Measurements from ENCODE around the gene DGCR6. TPM values are rescaled to one million over a fixed set of nuclear protein-coding genes. Genes with fewer than 3 reads are reported as not detected.
"Not testable (repeated sequence)": the region's sequence is repeated elsewhere in the genome, so short reads cannot be mapped to it uniquely, and the experiment has no call there.

DGCR6 gene
- total RNA-seq, result 1 to 10 TPM; 1.0 to 3.5 TPM
- long read RNA-seq, donor 1, result 0 reads
- long read RNA-seq, donor 2, result 0 reads

DNA sequence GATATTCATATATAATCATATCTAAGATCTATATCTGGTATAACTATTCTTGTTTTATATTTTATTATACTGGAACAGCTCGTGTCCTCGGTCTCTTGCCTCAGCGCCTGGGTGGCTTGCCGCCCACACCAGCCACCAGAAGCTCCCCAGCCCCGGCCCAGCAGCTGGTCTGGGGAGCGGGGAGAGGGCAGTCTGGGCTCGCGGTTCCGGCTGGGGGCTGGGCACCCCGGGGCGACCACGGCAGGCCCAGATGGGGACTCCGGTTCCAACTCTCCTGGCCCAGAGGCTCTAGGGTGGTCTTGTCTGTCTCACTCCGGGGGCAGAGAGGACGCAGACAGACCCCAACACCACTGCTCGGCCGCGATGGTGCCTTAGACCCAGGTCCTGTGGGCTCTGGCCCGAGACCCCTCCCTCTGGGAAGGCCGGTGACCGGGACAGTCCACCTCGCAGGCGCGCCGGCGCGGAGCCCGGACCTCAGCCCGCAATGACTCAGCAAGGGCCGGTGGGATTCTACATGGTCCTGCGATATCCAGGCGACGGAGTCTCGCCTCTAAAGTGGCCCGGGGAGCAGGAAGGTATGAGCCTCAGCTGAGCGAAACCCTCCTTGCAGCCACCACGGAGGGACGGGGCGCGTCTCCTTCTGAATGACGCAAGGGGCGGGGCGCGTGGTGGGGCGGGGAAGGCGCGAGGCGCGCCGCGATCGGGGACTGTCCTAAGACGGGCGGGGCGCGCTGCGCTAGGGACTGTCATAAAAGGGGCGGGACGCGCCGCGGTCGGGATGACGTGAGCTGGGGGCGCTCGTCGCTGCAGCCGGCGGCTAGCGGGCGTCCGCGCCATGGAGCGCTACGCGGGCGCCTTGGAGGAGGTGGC is at the start of gene DGCR6:
DGCR6 (plus strand) TSS at position 781 of the 870 bp plus-strand sequence; CDS start at position 836, 55 bp downstream.
- no peak for DNase-seq (ENCODE audit: low spot score)
- intact Hi-C loops (cut with DNase I), result no loop called here

DNA sequence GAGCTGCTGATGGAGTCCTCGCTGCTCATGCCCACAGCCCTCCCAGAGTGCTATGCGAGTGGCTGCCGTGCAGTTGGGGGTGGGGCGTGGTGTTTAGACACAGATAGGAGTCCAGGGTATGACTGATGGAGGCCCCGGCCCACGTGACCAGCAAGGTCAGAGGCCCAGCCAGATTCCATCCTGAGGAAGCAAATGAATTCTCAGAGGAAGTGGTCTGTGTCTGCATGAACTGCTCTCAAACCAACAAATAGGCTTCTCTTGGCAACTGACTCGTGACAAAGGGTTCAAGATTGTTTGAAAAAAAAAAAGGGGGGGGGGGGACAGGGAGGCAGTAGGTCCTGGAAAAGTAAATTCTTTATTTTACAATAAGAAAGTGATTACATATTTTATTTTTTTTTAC is 46.8 kb upstream of the DGCR6 start:
- DNase-seq (ENCODE audit: low spot score); intact Hi-C loops (cut with DNase I): not testable (repeated sequence)

DNA sequence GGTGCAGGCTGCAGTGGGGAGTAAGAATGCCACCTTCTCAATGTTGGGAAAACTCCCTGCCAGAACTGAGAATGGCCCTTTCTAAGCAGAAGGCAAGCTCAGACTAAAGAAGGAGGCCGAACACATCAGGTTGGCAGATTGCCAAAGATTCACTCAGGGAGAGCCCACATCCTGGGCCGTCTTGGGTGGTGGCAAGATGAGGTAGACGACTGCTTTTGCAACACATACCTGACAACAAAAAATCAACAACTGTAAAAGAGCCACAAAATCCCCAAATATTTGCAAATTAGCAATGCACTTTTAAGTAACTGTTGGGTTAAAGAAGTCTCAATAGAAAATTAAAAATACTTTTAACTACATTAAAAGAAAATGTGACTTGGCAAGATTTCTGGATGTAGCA is 24.9 kb upstream of the DGCR6 start:
- DNase-seq (ENCODE audit: low spot score), result peak; percentile 58

DNA sequence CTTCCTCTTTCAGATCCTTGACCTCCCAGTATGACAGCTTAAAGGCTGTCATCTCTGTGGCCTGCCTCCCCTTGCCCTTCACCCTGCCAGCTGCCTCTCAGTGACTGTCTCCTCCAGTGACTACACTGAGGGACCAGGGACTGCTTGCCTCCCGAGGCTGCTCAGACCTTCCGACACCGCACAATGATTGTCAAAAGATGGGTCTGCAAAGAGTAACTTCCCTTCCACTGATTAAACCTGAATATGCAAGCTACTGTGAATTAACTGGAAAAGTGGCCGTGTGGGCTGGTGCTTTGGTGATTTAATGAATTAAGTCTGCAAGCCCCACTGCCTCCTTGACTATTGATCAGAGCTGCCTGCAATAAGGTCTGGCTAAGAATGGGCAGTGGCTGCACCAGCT is 21.7 kb upstream of the DGCR6 start:
- intact Hi-C loops (cut with DNase I); DNase-seq (ENCODE audit: low spot score): not testable (repeated sequence)

More for the DNA sequence above, 24.9 kb upstream of the DGCR6 start:
- intact Hi-C loops (cut with DNase I), result not testable (repeated sequence)

DNA sequence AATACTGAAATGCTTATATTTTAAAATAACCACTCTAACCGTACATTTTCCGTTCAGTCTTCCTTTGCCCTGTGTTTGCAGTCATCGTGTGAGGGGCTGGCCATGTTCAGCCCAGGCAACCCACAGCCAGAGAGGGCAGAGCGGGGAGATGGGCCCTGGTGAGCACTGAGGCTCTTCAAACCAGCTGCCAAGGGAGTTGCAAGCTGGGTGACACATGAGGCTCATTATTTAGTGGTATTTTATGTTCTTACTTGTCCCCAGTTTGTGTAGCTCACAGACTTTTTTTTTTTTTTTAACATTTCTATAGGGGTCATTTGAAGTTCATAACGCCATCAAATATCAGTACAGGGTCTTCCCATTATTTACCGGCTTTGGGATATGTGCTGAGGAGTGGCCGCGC is 18.0 kb upstream of the DGCR6 start:
- DNase-seq (ENCODE audit: low spot score), result no peak
- intact Hi-C loops (cut with DNase I), result no loop called here

DNA sequence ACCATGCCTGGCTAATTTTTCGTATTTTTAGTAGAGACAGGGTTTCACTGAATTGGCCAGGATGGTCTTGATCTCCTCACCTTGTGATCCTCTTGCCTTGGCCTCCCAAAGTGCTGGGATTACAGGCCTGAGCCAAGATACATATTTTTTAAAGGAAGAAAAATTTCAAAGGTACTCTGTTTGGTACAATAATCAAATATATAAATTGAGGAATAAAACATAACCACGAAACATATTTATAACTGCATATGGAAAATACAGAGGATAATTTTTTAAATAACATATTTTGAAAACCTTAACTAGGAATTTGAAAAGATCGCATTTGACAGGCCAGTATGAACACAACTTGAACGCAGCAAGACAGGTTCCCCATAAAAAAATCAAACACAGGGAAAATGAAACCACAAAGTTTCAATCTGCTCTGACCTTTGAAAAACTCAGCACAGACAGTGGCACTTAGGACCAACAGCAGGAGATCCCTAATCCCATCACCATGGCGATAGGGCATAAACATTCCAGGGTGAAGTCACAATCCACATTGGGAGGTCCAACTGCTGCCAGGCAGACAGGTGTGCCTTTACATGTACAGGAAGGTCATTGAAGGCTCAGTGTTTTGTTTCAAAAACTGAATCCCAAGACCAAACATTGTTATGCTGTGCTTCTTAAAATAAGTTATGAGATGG is 15.5 kb upstream of the DGCR6 start:
- intact Hi-C loops (cut with DNase I); DNase-seq (ENCODE audit: low spot score): not testable (repeated sequence)

DNA sequence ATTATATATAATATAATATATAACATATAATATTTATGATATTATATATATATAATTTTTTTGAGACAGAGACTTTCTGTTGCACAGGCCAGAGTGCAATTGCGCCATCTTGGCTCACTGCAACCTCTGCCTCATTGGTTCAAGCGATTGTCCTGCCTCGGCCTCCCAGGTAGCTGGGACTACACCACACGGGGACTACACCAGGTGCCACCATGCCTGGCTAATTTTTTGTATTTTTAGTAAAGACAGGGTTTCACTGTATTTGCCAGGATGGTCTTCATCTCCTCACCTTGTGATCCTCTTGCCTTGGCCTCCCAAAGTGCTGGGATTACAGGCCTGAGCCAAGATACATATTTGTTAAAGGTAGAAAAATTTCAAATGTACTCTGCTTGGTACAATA is 12.3 kb upstream of the DGCR6 start:
- intact Hi-C loops (cut with DNase I); DNase-seq (ENCODE audit: low spot score): not testable (repeated sequence)

DNA sequence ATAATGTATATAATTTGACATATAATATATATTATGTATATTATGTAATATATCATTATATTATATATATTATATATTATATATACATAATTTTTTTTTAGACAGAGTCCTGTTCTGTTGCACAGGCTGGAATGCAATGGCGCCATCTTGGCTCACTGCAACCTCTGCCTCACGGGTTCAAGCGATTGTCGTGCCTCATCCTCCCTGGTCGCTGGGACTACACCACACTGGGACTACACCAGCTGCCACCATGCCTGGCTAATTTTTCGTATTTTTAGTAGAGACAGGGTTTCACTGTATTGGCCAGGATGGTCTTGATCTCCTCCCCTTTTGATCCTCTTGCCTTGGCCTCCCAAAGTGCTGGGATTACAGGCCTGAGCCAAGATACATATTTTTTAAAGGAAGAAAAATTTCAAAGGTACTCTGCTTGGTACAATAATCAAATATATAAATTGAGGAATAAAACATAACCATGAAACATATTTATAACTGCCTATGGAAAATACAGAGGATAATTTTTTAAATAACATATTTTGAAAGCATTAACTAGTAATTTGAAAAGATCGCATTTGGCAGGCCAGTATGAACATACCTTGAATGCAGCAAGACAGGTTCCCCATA is 10.0 kb upstream of the DGCR6 start:
- intact Hi-C loops (cut with DNase I); DNase-seq (ENCODE audit: low spot score): not testable (repeated sequence)

DNA sequence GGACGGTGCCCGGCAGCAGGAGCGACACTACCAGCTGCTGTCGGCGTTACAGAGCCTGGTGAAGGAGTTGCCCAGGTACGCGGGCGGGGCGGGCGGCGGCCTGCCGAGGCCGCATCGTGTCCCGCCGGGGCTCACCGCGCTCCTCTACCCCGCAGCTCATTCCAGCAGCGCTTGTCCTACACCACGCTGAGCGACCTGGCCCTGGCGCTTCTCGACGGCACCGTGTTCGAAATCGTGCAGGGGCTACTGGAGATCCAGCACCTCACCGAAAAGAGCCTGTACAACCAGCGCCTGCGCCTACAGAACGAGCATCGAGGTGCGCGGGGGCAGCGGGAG is 258 bp downstream of the DGCR6 start:
- intact Hi-C loops (cut with DNase I); DNase-seq (ENCODE audit: low spot score): not testable (repeated sequence)

DNA sequence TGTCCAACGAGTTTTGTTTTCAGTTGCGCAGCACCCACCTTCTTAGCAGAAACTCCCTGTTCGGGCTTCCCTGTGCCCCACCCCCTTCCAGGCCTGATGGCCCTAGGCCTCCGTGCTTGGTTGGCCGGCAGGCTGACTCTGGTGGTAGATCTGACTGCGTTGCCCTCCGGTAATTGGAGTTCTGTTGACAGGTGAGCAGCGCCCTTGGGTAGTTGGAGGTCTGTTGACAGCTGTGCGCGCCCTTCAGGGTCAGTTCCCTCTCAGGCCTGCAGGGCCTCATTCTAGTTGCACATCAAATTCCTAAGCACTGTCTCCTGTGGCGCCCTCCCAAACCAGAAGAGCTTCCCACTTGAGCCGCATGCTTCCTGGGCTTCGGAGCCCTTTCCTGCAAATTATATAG is 776 bp downstream of the DGCR6 start:
- intact Hi-C loops (cut with DNase I), result no loop called here
- DNase-seq (ENCODE audit: low spot score), result no peak

DNA sequence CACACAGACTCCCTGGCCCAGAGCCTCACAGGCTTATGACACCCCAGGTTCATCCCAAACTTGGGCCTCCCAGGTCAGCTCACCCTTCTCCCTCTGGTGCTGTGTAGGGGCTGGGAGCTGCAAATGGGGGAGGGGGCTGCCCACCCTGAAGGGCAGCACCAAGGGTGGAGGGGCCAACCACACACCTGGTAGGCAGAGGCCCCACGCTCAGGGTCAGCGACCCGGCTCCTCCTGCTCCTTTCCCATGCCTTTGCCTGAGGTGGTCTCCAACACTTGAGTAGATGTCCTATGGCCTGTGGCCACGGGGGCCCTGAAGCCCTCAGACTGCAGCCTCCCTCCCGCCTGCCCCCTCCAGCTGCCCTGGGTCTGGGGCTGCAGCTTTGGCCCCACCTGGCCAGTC is 3.4 kb downstream of the DGCR6 start:
- intact Hi-C loops (cut with DNase I), result no loop called here
- no peak for DNase-seq (ENCODE audit: low spot score)

DNA sequence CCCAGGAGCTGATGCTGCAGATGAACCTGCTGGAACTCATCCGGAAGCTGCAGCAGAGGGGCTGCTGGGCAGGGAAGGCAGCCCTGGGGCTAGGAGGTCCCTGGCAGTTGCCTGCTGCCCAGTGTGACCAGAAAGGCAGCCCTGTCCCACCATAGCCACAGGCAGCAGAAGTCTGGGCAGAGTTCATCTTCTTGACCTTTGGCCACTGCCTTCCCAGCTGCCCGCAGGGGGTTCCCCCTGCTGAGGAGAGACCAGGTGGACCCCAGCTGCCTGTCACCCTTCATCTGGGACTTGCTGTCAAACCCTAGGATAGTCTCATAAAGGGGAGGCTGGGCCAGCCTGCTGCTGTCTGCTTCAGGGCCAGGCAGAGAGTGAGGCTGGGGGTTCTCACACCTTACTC is 5.4 kb downstream of the DGCR6 start:
- intact Hi-C loops (cut with DNase I); DNase-seq (ENCODE audit: low spot score): not testable (repeated sequence)

DNA sequence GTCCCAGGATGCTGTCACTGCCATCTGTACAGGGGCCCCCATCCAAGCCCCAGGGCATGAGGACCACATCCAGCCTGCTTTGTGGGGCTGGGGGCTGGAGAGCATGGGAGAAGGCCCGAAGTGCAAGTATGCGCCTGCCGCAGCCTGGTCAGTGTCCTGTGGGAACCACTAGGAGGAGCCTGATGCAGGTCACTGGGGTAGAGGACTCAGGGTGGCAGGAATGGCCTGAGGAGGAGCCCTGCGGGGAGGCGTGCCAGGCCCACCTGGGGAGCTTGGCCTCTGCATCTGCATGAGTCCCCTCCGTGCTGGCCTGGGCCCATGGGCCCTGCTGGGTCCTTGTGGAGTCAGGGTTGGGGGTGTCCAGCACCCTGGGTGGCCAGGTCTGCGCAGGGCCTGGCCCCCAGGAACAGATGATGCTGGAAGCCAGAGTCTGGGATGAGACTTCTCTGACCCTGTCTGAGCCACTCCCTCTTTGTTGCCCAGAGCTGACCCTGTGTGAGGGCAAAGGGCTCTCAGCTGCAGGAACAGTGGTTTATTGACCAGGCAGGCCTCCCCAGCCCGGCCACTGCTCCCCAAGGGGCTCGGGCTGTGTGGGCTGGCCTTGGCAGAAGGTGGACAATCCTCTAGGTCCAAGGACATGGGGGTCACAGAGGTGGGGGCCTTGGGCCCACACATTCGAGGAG is 6.3 kb downstream of the DGCR6 start:
- intact Hi-C loops (cut with DNase I); DNase-seq (ENCODE audit: low spot score): not testable (repeated sequence)

DNA sequence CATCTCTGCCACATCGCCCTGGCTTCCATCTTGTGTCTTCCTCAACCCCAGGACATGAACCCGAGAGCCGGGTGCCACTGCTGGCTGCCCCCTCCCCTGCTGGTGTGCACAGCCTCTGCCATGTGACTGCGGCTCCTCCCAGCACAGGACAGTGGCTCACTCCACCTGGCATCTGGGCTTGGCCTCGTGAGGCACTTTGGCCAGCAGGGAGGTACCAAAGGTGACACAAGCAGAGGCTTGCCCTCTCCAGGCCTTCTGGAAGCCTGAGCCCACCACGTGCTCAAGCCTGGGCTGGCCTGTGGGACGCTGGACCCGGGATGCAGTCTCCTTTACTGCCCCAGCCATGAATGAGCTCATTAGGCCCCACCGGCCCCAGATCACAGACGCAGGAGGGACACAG is 8.4 kb downstream of the DGCR6 start:
- intact Hi-C loops (cut with DNase I); DNase-seq (ENCODE audit: low spot score): not testable (repeated sequence)

DNA sequence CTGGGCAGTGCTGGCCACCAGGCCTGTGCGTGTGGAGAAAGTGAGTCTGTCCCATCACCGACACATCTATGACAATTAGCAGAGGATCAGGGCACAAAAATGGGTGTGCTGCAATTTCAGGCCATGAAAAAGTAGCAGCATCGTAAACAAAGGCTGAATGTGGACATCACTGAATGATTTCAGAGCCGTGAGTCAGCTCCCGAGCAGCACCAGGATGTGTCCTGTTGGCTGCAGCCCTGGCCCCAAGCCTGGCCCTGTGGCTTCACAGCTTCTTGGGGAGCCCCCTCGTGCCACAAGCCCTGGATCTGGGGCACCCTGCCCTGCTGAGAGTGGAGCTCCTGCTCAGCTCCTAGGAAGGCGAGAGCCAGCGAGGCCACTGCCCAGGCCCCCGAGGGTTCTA is 9.4 kb downstream of the DGCR6 start:
- intact Hi-C loops (cut with DNase I); DNase-seq (ENCODE audit: low spot score): not testable (repeated sequence)

DNA sequence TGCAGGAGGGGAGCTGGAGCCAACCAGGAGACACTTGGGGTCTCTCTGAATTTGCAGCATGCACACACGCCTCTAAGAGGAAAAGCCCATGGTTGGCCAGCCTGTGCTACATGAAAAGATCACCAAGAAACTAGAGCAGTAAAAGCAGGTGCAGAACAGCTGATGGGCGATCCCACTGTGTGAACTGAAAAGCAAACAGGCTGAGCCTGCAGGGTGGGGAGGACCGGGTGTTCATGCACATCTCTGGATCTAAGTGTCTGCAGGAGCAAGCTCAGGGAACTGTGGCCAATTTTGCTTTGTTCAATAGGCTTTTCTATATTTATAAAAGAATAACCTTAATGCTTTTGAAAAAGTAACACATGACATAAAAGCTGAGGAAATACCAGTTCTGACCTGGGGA is 11.7 kb downstream of the DGCR6 start:
- intact Hi-C loops (cut with DNase I); DNase-seq (ENCODE audit: low spot score): not testable (repeated sequence)

DNA sequence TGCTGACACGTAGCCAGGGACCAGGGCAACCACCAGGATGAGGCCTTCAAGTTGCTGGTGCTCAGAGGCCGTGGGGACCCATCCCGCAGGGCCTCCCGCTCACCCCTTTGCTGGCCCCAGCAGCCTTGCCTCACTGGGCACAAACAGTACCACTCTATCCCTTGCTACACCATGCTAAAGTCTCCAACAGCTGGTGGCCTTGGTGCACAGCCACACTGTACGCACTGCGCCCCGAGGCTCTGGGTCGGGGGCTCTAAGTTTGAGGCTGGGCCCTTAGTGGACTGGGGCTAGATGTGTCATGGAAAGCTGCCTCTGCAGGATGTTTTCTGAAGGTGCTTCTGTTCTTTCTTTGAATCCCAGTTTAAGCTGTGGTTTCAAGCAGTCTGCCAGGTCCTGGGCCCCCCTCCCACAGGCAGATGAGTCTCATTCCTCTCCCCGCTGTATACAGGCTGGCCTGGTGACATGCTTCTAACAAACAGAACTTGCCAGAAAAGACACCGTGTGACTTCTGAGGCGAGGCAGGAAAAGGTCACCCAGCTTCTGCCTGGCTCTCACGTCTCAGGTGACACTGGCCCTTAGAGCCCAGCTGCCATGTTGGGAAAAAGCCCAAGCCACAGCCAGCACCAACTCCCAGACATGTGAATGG is 14.3 kb downstream of the DGCR6 start:
- intact Hi-C loops (cut with DNase I); DNase-seq (ENCODE audit: low spot score): not testable (repeated sequence)

DNA sequence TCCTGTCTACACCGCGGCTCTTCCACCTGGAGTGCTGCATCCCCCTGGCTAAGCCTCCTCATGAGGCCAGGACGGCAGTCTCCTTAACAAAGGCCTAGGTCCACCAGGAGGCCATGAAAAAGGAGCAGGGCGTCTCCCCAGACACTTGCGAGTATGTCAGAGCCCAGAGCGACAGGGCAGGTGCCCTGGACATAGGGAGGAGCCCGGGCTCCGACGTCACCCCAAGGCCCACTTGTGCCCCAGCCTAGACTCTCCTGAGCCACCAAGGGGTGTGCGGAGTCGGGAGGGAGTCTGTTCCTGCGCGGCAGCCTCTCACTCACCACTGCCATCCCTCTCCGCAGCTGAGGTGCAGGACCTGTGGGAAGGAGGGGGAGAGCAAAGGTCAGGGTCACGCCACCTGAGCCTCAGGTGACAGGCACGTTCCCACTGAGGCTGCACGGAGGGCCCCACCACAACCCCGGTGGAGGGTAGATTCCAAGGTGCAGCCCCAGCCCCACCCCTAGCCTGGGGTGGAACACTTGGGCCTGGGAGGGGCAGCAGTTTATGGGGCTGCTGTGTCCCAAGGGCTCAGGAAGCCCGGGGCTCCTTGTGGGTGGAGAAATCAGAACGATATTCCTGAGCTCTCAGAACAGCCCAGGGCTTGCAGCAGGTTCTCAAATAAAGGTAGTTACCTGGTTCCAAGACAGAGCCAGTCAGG is 19.4 kb downstream of the DGCR6 start:
- DNase-seq (ENCODE audit: low spot score), result no peak
- intact Hi-C loops (cut with DNase I), result no loop called here

All from posterior vena cava (tissue), 2 donors.